IMR-90 (cell line): ENCODE results near the gene RXFP3. TPM values are rescaled to one million over a fixed set of nuclear protein-coding genes. Genes with fewer than 3 reads are reported as not detected.

Experiments
- ATAC-seq: fragments of 200-7000 bp; cut with Tn5 transposase; 2 replicates; pipeline ENCODE4 v1.9.1; 2020; ENCODE audit warnings: low read depth, mild to moderate bottlenecking, moderate library complexity
- BruUV-seq: library from RNA; stranded (reverse); fragments of 400-500 nt; replicated peaks from 2 replicates; lab custom pipeline; 2021; lab: Mats Ljungman, UMichigan
- CTCF ChIA-PET: fragments of 300-600 bp; formaldehyde crosslinking; extraction: SDS; loops from one replicate; lab custom pipeline; 2021; ENCODE audit warnings: antibody characterized with exemption; lab: Yijun Ruan, JAX
- POLR2A ChIA-PET: fragments of 300-600 bp; sonication (Branson Sonifier 250); formaldehyde crosslinking; loops from one replicate; lab custom pipeline; 2022; ENCODE audit warnings: antibody characterized with exemption; ENCODE audit not compliant: unreplicated experiment; lab: Charles Lee
- DNase-seq: peaks from one replicate; pipeline ENCODE4 v3.0.0; 2013
- H2AFZ ChIP-seq: replicated peaks from 2 replicates; pipeline ENCODE3; 2013; ENCODE audit warnings: low read length, mild to moderate bottlenecking; ENCODE audit not compliant: poor library complexity
- H2AK5ac ChIP-seq: 2 replicates; pipeline ENCODE4 v1.6.1; 2013; ENCODE audit warnings: low read depth, low read length, inconsistent platforms
- H2AK9ac ChIP-seq: replicated peaks from 2 replicates; pipeline ENCODE3; 2013; ENCODE audit warnings: mild to moderate bottlenecking, low read depth, low read length, moderate library complexity; ENCODE audit not compliant: poor library complexity
- H2BK120ac ChIP-seq: 2 replicates; pipeline ENCODE4 v1.6.1; 2013; ENCODE audit warnings: low read depth, low read length, inconsistent platforms
- H2BK15ac ChIP-seq: 3 replicates; pipeline ENCODE4 v1.6.1; 2013; ENCODE audit warnings: low read depth, low read length, inconsistent platforms
- H2BK20ac ChIP-seq: 2 replicates; pipeline ENCODE4 v1.6.1; 2013; ENCODE audit warnings: low read depth, mild to moderate bottlenecking, inconsistent platforms, low read length, moderate library complexity
- H2BK5ac ChIP-seq: 2 replicates; pipeline ENCODE4 v1.6.1; 2013; ENCODE audit warnings: mild to moderate bottlenecking, low read depth, low read length, inconsistent platforms; ENCODE audit not compliant: poor library complexity, severe bottlenecking
- H3K14ac ChIP-seq: replicated peaks from 2 replicates; pipeline ENCODE4 v1.6.1; 2013; ENCODE audit warnings: low read depth, low read length, inconsistent platforms
- H3K18ac ChIP-seq: 2 replicates; pipeline ENCODE4 v1.6.1; 2013; ENCODE audit warnings: low read depth, low read length, control low read depth
- H3K23ac ChIP-seq: 2 replicates; pipeline ENCODE4 v1.6.1; 2013; ENCODE audit warnings: low read depth, low read length, inconsistent platforms
- H3K27ac ChIP-seq: 2 replicates; pipeline ENCODE4 v1.5.1; 2013; ENCODE audit warnings: mild to moderate bottlenecking, control low read depth, low read length; ENCODE audit not compliant: insufficient read depth
- H3K27me3 ChIP-seq: 2 replicates; pipeline ENCODE4 v1.6.1; 2013; ENCODE audit warnings: low read length; ENCODE audit not compliant: control insufficient read depth, insufficient read depth
- H3K36me3 ChIP-seq: 2 replicates; pipeline ENCODE4 v1.6.1; 2013; ENCODE audit warnings: low read length, mixed read lengths; ENCODE audit not compliant: control insufficient read depth, insufficient read depth
- H3K4ac ChIP-seq: 2 replicates; pipeline ENCODE4 v1.6.1; 2013; ENCODE audit warnings: low read depth, low read length, inconsistent platforms
- H3K4me1 ChIP-seq: 2 replicates; pipeline ENCODE4 v1.6.1; 2013; ENCODE audit warnings: low read length, mixed read lengths; ENCODE audit not compliant: control insufficient read depth, insufficient read depth
- H3K4me2 ChIP-seq: 2 replicates; pipeline ENCODE4 v1.6.1; 2013; ENCODE audit warnings: low read depth, mild to moderate bottlenecking, control low read depth, low read length, moderate library complexity
- H3K4me3 ChIP-seq: 2 replicates; pipeline ENCODE4 v1.5.1; 2013; ENCODE audit warnings: low read depth, mild to moderate bottlenecking, control low read depth, low read length, moderate library complexity; ENCODE audit not compliant: insufficient read depth
- H3K56ac ChIP-seq: 2 replicates; pipeline ENCODE4 v1.6.1; 2013; ENCODE audit warnings: low read length, inconsistent platforms; ENCODE audit not compliant: insufficient read depth; ENCODE audit errors: extremely low read depth
- H3K79me1 ChIP-seq, 2 experiments: 2 replicates each; pipeline ENCODE4 v1.6.1; 2013; ENCODE audit warnings: low read length in 2 of 2, inconsistent platforms in 1 of 2, low read depth in 1 of 2
- H3K9ac ChIP-seq: 2 replicates; pipeline ENCODE4 v1.6.1; 2013; ENCODE audit warnings: low read depth, low read length, control low read depth
- H3K9me1 ChIP-seq: 2 replicates; pipeline ENCODE4 v1.6.1; 2013; ENCODE audit warnings: low read length, inconsistent platforms; ENCODE audit not compliant: insufficient read depth
- H3K9me3 ChIP-seq: 2 replicates; pipeline ENCODE4 v1.6.1; 2013; ENCODE audit warnings: low read length; ENCODE audit not compliant: control insufficient read depth, insufficient read depth
- H4K20me1 ChIP-seq: 2 replicates; pipeline ENCODE4 v1.6.1; 2013; ENCODE audit warnings: low read length, inconsistent platforms; ENCODE audit not compliant: insufficient read depth
- H4K5ac ChIP-seq: 2 replicates; pipeline ENCODE4 v1.6.1; 2013; ENCODE audit warnings: mild to moderate bottlenecking, low read depth, low read length, control low read depth
- H4K8ac ChIP-seq, 2 experiments: 2 replicates each; pipeline ENCODE4 v1.6.1; 2013; ENCODE audit warnings: low read depth in 2 of 2, low read length in 2 of 2, control low read depth in 1 of 2, inconsistent platforms in 1 of 2
- H4K91ac ChIP-seq: 2 replicates; pipeline ENCODE4 v1.6.1; 2013; ENCODE audit warnings: low read depth, low read length, inconsistent platforms; ENCODE audit not compliant: insufficient read depth
- BHLHE40 ChIP-seq: fragments of 150-350 bp; IDR thresholded peaks from 2 replicates; pipeline ENCODE4 v1.6.1; 2016; ENCODE audit warnings: mild to moderate bottlenecking, low read depth, low read length
- CEBPB ChIP-seq: IDR thresholded peaks from 2 replicates; pipeline ENCODE4 v1.6.1; 2012; ENCODE audit warnings: low read depth, low read length, improper control_type of control experiment
- CHD1 ChIP-seq: IDR thresholded peaks from 2 replicates; pipeline ENCODE4 v1.6.1; 2012; ENCODE audit warnings: low read depth, low read length, improper control_type of control experiment
- CTCF ChIP-seq: conservative IDR thresholded peaks from 2 replicates; pipeline ENCODE4 v1.5.1; 2012; ENCODE audit warnings: mild to moderate bottlenecking, low read depth, low read length, improper control_type of control experiment
- FOS ChIP-seq: fragments of 150-350 bp; IDR thresholded peaks from 2 replicates; pipeline ENCODE4 v1.6.1; 2016; ENCODE audit warnings: low read depth, low read length
- MAFK ChIP-seq: IDR thresholded peaks from 2 replicates; pipeline ENCODE4 v1.6.1; 2012; ENCODE audit warnings: low read depth, low read length, improper control_type of control experiment
- MAZ ChIP-seq: IDR thresholded peaks from 2 replicates; pipeline ENCODE4 v1.6.1; 2012; ENCODE audit warnings: low read depth, mild to moderate bottlenecking, low read length, improper control_type of control experiment, moderate library complexity, borderline replicate concordance
- MXI1 ChIP-seq: IDR thresholded peaks from 2 replicates; pipeline ENCODE4 v1.6.1; 2012; ENCODE audit warnings: low read depth, mild to moderate bottlenecking, low read length, moderate library complexity, borderline replicate concordance
- NFE2L2 ChIP-seq: fragments of 150-350 bp; IDR thresholded peaks from 2 replicates; pipeline ENCODE4 v1.6.1; 2016; ENCODE audit warnings: low read depth, mild to moderate bottlenecking, low read length
- POLR2A ChIP-seq: IDR thresholded peaks from 2 replicates; pipeline ENCODE4 v1.6.1; 2012; ENCODE audit warnings: mild to moderate bottlenecking, low read depth, low read length
- RAD21 ChIP-seq: IDR thresholded peaks from 2 replicates; pipeline ENCODE4 v1.6.1; 2012; ENCODE audit warnings: low read length, improper control_type of control experiment
- RCOR1 ChIP-seq: IDR thresholded peaks from 2 replicates; pipeline ENCODE4 v1.6.1; 2012; ENCODE audit warnings: mild to moderate bottlenecking, low read length, improper control_type of control experiment; ENCODE audit not compliant: insufficient replicate concordance
- RFX5 ChIP-seq: IDR thresholded peaks from 2 replicates; pipeline ENCODE4 v1.8.0; 2012; ENCODE audit warnings: low read depth, mild to moderate bottlenecking, low read length, moderate library complexity
- SMC3 ChIP-seq: fragments of 150-350 bp; IDR thresholded peaks from 2 replicates; pipeline ENCODE4 v1.6.1; 2016; ENCODE audit warnings: low read depth, mild to moderate bottlenecking, antibody characterized with exemption, low read length, moderate library complexity
- USF2 ChIP-seq: fragments of 150-350 bp; IDR thresholded peaks from 2 replicates; pipeline ENCODE4 v1.6.1; 2017; ENCODE audit warnings: mild to moderate bottlenecking, antibody characterized with exemption, low read length, low read depth
- WGBS, 2 experiments: methylation state at CpG; one replicate each; pipeline versions ENCODE4 v1.1.5 to v1.1.7; 2013; ENCODE audit warnings: missing lambda C conversion rate in 2 of 2; ENCODE audit not compliant: insufficient read length in 1 of 2; ENCODE audit errors: extremely low coverage in 2 of 2; 5-methylcytosine and 5-hydroxymethylcytosine counted together
- dilution Hi-C: fragments of 300-500 bp; cut with HindIII; formaldehyde crosslinking; loops from one replicate; pipeline ENCODE4 v1.14.3; 2018; ENCODE audit warnings: low sequenced_read_pairs; ENCODE audit not compliant: unreplicated experiment
- in situ Hi-C: fragments of 300-500 bp; cut with MboI; formaldehyde crosslinking; loops from 3 replicates; pipeline ENCODE4 v1.14.3; 2019; ENCODE audit warnings: low sequenced_read_pairs, inconsistent platforms, mixed read lengths
- intact Hi-C: fragments of 100-400 bp; cut with micrococcal nuclease; formaldehyde crosslinking; loops from 2 replicates; pipeline ENCODE4 v1.10.0; 2022
- polyA plus RNA-seq, 3 experiments: library from polyadenylated mRNA; depleted of rRNA; stranded (reverse); fragments of >200 nt; gene quantifications; 2 replicates each; pipeline ENCODE4 v1.2.3, GENCODE V29; 2012; ENCODE audit warnings: low replicate concordance in 1 of 3
- total RNA-seq: library from RNA; depleted of rRNA; stranded (reverse); fragments of >200 nt; gene quantifications from 2 replicates; pipeline ENCODE4 v1.2.3, GENCODE V29; 2012
- TF ChIP-seq, protein P1 (sequence below): fragments of 150-350 bp; IDR thresholded peaks from 2 replicates; pipeline ENCODE4 v1.6.1; 2016; ENCODE audit warnings: low read depth, mild to moderate bottlenecking, low read length, moderate library complexity, borderline replicate concordance

The RXFP3 gene
- total and polyA plus RNA-seq, 2 of the 4 experiments (the other 2 are of a cell fraction): not detected

DNA sequence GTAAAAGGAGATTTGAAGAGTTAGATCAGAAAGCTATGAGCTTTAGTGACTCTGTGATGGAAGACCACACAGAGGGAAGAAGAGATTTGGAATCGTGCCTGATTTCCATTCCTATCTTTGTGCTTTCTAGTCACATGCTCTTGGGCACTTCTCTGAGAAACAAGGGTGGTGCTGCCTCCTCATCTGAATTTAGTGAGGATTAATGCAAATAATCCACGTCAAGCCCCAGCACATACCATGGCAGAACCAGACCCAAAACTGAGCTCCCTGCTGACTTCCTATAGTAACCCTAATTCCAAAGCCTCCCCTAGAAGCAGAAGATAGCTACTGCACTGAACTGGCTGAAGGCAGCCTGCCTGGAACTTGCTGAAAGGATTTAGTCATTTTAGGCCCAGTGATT is 30.6 kb downstream of the RXFP3 start:
- H4K5ac ChIP-seq: no peak overlapping the region
- no peak overlapping the region for H3K18ac ChIP-seq
- ChIA-PET CTCF (no interaction called here), POLR2A (no interaction called here)
- no TSS peak for BruUV-seq
- intact Hi-C loops (loop anchor here (5.0 kb wide), 1 partner anchor 75 kb away; the partner anchor contains the start of gene ADAMTS12), in situ Hi-C loops (no loop called here), dilution Hi-C loops (no loop called here)
- no peaks in the 10 kb centered on the region for H3K79me1 ChIP-seq
- H2AK9ac ChIP-seq: no peak overlapping the region
- no peak overlapping the region for H2AK5ac ChIP-seq
- ATAC-seq (no peak), DNase-seq (no peak)
- peaks cover 15% of the 10 kb centered on the region for H3K27me3 ChIP-seq
- no peak overlapping the region for H3K27ac ChIP-seq
- H3K14ac ChIP-seq: no peak overlapping the region
- no peak overlapping the region for H4K91ac ChIP-seq
- no peak overlapping the region for H2BK20ac ChIP-seq
- no peak overlapping the region for H3K4ac ChIP-seq
- no peaks in the 10 kb centered on the region for H3K4me1 ChIP-seq
- WGBS, 2 experiments: no CpG with 5 or more reads among the region's 2 CpGs
- H3K56ac ChIP-seq: no peak overlapping the region
- H3K23ac ChIP-seq: no peak overlapping the region
- no peak overlapping the region for H3K4me2 ChIP-seq
- no peaks in the 10 kb centered on the region for H3K9me1 ChIP-seq
- H4K20me1 ChIP-seq: no peaks in the 10 kb centered on the region
- H3K4me3 ChIP-seq: no peak overlapping the region
- no peak overlapping the region for H2BK120ac ChIP-seq
- H4K8ac ChIP-seq: no peak overlapping the region
- H3K36me3 ChIP-seq: no peaks in the 10 kb centered on the region
- no peaks in the 10 kb centered on the region for H3K9me3 ChIP-seq
- H2BK5ac ChIP-seq: no peak overlapping the region
- TF ChIP-seq MXI1 (no peak), POLR2A (no peak), BHLHE40 (no peak), MAZ (no peak), FOS (no peak), RCOR1 (no peak), CEBPB (no peak), RFX5 (no peak), CHD1 (no peak), NFE2L2 (no peak), RAD21 (no peak), MAFK (no peak), USF2 (no peak), CTCF (no peak), SMC3 (no peak)
- TF ChIP-seq, protein P1, sequence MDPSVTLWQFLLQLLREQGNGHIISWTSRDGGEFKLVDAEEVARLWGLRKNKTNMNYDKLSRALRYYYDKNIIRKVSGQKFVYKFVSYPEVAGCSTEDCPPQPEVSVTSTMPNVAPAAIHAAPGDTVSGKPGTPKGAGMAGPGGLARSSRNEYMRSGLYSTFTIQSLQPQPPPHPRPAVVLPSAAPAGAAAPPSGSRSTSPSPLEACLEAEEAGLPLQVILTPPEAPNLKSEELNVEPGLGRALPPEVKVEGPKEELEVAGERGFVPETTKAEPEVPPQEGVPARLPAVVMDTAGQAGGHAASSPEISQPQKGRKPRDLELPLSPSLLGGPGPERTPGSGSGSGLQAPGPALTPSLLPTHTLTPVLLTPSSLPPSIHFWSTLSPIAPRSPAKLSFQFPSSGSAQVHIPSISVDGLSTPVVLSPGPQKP: no peak
- H3K9ac ChIP-seq: no peak overlapping the region
- no peak overlapping the region for H2BK15ac ChIP-seq
- H2AFZ ChIP-seq: no peak overlapping the region
